ENCODE measurements around the gene STAB2.
A peak's percentile ranks its signal among the peaks of the same experiment; 100 is the strongest.

STAB2 gene, protein sequence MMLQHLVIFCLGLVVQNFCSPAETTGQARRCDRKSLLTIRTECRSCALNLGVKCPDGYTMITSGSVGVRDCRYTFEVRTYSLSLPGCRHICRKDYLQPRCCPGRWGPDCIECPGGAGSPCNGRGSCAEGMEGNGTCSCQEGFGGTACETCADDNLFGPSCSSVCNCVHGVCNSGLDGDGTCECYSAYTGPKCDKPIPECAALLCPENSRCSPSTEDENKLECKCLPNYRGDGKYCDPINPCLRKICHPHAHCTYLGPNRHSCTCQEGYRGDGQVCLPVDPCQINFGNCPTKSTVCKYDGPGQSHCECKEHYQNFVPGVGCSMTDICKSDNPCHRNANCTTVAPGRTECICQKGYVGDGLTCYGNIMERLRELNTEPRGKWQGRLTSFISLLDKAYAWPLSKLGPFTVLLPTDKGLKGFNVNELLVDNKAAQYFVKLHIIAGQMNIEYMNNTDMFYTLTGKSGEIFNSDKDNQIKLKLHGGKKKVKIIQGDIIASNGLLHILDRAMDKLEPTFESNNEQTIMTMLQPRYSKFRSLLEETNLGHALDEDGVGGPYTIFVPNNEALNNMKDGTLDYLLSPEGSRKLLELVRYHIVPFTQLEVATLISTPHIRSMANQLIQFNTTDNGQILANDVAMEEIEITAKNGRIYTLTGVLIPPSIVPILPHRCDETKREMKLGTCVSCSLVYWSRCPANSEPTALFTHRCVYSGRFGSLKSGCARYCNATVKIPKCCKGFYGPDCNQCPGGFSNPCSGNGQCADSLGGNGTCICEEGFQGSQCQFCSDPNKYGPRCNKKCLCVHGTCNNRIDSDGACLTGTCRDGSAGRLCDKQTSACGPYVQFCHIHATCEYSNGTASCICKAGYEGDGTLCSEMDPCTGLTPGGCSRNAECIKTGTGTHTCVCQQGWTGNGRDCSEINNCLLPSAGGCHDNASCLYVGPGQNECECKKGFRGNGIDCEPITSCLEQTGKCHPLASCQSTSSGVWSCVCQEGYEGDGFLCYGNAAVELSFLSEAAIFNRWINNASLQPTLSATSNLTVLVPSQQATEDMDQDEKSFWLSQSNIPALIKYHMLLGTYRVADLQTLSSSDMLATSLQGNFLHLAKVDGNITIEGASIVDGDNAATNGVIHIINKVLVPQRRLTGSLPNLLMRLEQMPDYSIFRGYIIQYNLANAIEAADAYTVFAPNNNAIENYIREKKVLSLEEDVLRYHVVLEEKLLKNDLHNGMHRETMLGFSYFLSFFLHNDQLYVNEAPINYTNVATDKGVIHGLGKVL (N-terminal part only)

DNA sequence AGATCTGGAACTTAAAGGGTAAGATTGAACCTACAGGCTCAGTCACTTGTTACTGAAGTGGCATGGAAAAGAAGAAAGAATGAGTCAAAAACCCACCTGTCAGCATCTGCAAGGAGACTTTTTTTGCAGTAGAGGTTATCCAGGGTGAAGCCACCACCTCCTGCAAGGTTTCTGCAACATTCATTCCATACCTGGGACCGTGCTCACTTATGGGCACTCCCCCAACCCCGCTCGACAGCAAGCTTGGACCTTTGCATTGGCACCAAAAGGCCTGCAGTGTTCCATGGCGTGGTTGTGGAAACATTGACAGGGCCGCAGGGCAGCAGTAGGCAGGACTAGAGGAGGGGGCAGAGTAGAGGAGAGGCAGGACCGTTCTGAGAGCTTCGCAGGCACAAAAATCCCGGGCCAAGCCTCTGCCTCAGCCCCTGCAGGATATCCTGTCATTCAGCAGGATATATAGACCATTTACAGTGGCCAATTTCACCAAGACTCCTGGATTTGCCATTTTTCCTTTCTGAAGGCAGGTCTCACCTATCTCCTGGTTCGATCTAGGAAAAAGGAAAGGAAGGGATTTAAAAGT lies at the start of gene STAB2:
Gene STAB2 (plus strand): TSS at position 483 of the 580 bp plus-strand sequence. CDS start 204 bp downstream, outside the sequence.
- no peak for DNase-seq

DNA sequence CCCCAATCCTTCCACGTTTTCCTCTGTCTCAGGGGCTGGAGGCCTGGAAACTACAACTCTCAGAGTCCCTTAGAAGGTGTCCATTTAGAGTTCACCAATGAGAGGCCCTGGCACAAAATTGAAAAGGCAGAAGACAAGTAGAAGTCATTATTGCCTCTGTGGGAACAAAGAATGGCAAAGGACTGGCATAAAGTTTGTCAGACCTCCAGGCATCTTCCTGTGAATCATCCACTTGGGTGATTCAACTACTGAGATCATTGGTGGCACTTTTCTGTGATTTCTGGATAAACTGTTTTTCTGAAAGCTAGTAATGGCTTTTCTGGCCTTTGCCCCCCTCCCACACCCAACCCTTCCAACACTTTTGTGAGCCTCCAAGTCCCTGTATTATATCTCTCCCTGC lies 48.7 kb upstream of the STAB2 start:
- no peak for DNase-seq

DNA sequence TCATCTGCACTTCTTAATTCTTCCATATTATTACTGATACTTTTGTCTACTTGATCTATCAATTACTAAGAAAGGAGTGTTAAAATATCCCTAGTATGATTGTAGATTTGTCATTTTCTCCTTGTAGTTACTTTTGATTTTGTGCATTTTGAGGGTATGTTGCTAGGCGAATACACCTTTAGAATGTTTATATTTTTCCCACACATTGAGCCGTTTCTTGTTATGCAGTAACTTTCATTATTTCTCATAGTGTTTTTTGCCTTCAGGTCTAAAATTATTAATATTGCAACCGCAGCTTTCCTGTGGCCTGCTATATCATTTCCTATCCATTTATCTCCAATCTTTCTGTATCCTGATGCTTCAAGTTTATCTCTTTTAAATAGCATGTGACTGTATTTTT lies 46.8 kb upstream of the STAB2 start:
- no peak for DNase-seq

DNA sequence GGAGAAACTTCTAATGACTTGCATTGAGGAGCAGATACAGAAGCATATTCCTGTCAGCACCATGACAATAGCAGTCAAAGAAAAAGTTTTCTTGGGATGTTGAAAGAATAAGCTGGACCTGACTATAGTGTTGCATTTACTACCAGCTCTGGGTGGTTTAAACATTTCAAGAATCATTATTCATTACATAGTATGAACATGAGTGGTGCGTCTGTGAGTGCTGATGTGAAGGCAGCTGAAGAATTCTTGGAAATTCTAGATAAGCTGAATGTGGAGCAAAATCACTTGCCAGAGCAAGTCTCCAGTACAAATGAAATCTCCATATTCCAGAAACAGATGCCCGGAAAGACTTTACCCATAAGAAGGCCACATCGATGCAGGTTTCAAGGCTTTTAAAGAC lies 45.0 kb upstream of the STAB2 start:
- DNase-seq: no peak

DNA sequence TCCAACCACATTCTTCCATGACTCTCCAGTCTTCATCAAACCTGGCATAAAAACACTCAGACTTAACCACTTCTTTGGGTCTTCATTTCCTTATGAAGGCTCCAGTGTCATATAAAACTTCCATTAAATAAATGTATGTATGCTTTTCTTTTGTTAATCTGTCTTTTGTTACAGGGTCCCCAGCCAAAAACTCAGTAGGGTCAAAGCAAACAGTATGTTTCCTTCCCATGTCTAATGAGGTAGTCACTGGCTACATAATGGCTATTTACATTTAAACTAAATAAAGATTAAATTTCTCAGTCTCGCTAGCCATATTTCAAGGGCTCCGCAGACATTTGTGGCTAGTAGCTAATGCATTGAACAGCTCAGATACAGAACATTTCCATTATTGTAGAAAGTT lies 40.1 kb upstream of the STAB2 start:
- DNase-seq: no peak

DNA sequence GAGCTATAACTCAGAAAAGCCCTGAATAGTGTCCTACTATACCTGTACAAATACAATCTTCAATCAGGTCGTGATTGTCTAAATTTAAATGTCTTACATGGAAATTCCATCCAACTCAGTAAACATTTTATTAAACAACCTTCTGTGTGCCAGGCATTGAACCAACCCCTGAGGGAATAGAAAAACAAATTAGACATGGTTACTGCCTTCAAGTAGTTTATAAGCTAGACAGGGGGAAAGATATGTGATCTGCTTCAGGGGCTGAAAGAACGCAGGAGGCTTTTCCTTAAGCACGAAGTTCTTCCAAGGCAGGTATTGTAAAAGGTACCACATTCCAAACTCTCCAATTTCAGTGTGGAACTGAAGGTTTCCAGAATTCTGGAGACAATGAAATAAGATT lies 39.7 kb upstream of the STAB2 start:
- DNase-seq: no peak

DNA sequence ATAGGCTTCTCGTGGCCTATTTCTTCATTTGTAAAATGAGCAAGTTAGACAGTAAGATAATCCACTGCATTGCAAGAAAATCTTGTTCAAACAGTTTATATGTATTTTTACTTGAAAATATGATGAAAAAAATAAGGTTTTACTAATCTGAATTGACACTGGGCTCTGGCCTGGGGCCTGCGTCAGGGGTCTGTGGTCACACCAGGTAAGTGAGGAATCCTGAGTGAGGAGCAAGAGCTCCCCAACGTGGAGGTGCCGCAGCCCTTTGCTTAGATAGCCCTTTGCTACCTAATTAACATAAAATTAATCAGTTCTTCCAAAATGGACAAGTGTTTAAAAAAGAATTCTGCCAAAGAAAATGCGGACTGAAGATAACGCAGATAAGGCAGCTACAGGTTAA lies 39.1 kb upstream of the STAB2 start:
- DNase-seq: no peak

DNA sequence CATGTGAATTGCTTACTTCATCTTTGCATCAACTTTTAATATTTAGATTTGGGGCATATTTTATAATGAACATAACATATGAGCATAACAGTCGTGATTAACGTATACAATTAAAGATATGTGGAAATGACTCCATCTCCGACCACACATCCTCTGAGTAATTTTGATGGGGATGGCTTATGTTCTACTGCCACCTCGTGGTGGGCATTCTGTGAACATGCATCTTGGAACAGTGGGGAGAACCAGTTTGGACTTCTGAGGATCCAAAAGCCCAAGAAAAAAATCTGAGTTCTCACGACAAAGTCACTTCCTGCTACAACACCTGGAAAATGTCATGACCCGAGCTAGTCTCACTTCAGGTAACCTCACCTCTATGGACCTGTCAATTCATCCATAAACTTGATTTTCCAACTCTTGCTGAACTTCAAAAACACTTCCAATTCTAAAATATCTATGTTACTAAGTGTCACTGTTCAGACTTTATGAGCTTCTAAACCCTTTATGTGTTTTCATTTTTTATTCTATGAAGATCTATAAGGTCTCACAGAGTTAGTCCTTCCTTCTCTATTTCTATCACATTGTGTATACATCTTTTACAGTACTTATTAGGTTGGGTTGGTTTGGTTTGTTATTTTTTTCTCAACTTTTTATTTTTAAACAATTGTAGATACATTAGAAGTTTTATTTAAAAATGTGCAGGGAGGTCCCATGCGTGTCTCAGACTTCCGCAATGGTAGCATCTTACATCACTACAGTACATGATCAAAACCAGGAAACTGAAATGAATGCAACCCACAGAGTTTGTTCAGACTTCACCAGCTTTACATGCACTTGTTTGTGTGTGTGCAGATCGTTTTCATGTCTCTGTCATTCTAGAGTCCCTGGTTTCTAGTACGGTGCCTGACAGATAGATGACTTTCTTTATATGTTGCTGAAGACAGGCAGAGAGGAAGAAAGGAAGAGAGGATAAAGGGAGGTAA lies 38.2 kb upstream of the STAB2 start:
- peak; percentile 48 for DNase-seq

DNA sequence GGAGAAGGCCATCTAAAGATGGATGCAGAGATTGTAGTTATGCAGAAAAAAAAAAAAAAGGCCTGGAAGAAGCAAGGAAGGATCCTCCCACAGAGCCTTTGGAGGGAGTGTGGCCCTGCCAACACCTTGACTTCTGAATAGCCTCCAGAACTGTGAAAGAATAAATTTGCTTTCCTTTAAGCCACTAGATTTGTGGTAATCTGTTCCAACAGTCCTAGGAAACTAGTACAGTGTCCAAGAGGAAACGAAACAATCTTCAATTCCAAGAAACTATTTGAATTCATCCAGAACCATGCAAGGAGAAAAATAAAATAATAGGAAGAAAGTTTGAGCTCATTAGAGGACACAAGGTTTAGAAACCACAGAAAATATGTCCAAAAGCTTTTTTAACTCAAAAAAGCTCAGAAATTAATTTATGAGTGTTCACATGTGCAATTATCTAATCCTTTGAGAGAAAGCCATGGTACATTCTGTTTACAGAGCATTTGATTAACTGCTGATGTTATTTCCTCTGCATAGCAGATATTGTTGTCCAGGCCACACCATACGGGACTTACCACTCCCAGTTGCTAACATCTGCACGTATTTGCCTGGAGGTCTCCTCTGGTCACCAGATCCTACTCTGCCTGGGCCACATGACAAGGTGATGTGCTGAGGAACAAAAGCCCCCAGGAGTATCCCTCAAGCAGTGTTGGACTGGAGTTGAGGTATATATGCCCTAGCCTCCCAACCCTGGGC lies 30.0 kb upstream of the STAB2 start:
- no peak for DNase-seq

DNA sequence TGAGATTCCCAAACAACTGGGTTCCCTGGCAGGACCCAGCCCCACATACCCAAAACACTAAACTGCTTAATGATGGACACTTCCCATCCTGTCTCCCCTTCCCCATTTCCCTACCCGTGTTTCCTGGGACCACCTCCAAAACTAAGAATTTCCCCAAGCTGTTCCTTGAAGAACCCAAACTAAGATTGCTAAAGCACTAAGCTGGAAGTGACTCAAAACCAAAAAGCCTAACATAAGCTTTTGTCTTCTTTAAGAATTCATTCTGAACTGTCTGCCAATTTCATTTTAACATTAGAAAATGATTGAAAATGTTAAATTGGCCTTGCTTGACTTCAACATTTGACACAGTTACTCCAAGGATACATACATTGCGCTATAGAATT lies 29.5 kb upstream of the STAB2 start:
- no peak for DNase-seq

DNA sequence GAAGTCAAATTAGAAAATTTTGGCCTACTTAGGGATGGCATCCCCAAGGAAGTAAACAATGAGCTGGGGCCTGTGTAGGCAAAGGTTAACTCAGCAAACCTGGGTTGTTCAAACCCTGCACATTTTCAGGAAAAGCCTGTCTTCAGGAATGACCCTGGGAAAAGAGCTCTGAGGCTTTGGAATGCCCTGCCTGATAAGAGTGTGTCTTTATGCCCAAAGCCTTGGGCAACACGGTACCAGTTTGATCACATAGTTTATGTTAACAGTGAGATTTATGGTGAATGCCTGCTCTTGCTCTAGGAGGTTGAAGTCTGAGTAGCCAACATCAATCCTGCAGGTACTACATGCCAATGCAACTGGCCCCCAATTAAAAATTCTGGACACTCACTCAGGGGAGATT lies 28.2 kb upstream of the STAB2 start:
- DNase-seq: no peak

DNA sequence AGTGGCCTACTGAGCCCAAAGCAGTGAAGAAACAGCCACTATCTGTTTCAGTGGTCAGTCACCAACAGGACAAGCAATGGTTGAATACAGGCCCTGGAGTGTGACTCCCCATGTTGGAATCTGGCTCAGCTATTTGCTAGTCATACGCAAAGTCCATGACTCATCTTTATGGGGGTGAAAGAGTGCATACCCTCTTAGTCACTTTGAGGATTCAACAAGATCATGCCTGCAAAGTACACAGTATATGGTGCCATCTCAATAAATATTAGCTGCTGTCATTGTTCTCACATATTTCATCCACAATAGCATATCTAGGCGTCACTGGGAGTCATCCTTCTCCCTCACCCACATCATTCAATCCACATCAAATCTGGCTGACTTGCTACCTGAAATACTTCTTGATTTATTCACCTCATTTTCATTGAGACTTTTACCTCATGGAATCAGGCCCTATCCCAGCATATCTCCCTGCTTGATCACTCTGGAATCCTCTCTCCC lies 26.4 kb upstream of the STAB2 start:
- DNase-seq: no peak

DNA sequence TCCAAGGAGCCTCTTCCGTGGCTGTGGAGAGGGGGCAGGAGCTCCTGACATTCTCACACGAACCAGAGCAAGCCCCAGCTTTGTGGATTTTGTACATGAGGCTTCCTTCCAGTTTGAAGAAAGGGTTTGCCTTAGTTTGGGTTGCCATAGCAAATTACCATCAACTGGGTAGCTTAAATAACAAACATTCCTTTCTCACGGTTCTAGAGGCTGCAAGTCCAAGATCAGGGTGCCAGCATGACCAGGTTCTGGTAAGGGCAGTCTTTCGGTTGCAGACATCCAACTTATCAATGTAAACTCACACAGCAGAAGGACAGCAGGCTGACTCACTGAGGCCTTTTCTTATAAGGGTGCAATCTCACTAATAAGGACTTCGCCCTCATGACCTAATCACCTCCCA lies 25.9 kb upstream of the STAB2 start:
- no peak for DNase-seq

DNA sequence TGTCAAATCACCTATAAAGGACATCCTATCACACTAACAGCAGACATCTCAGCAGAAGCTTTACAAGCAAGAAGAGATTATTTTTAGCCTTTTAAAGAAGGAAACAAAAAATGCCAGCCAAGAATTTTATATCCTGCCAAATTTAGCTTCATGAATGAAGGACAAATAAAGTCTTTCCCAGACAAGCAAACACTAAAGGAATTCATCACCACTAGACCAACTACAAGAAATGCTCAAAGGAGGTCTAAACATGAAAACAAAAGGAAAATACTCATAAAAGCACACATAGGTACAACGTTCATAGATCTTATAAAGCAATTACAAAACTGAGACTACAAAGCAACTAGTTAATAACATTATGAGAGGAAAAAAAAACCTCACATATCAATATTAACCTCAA lies 20.7 kb upstream of the STAB2 start:
- no peak for DNase-seq

DNA sequence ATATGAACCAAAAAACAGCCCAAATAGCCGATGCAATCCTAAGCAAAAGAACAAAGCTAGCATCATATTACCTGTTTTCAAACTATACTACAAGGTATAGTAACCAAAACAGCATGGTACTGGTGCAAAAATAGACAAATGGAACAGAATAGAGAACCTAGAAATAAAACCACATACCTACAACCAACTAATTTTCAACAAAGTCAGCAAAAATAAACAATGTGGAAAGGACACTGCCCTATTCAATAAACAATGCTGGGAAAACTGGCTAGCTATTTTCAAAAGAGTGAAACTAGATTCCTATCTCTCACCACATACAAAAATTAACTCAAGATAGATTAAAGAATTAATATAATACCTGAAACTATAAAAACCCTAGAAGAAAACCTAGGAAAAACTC lies 17.8 kb upstream of the STAB2 start:
- DNase-seq: no peak

DNA sequence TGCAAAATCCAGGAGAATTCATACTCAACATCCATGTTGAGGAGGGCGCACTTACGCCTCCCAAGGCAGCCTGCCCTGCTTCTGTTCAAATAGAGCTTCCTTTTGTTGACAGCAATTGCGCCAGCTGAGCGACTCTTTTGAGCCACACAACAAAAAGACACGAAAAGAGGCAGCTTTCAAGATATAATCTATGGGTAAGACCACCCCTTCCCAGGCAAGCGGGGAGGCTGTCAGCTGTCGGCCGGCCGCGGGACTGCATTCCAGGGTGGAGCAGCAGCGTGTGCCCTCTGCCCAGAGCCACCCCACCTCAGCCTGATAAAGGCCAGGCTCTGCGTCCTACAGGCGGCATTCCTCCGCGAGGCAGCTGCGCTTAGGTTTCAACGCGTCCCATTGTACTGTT lies 15.8 kb upstream of the STAB2 start:
- no peak for DNase-seq

DNA sequence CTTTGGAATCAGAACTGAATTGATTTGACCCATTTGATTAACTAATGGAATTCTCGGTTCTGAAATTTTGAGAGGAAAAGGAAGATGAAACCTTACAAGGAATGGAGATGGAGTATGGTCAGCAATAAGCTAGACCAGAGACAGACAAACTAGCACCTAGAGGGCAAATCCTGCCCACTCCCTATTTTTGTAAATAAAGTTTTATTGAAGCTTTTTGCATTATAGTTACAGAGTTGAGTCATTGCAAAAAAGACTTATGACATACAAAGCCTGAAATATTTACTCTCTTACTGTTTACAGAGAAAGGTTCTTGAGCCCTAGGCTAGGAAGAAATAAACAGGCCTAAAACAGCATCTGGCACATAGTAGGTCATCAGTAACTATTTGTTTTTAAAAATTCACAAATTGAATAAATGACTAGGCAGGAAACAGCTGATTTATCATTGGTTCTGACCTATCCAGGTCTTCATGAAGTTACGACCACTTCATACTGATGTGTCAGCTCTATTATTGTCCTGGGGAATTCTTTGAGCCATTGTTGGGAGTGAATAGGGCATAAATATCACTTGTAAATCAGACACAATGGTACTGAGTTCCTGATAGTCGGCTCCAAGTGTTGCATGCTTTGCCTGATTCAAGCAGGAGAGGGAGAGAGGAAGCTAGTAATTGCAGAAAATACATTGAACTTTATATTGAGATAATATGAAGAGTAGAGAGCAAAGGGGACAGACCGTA lies 14.6 kb upstream of the STAB2 start:
- DNase-seq: no peak

DNA sequence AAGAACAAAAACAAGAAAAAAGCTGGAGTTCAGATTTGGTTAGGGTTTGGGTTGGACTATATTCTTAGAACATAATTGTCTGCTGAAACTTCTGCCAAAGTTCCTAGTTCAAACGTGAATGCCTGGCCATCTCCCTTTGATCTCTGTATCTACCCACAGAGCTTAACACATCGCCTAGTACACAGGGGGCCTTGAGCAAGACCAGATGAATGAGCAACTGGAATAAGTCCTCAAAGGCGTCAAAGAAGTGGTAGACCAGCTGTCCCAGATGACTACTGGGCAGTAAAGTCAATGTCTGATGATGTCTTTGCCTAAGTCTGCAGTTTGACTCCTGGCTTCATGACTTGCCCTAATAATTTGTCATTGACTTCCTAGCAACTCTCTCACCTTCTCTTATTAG lies 13.9 kb upstream of the STAB2 start:
- no peak for DNase-seq

DNA sequence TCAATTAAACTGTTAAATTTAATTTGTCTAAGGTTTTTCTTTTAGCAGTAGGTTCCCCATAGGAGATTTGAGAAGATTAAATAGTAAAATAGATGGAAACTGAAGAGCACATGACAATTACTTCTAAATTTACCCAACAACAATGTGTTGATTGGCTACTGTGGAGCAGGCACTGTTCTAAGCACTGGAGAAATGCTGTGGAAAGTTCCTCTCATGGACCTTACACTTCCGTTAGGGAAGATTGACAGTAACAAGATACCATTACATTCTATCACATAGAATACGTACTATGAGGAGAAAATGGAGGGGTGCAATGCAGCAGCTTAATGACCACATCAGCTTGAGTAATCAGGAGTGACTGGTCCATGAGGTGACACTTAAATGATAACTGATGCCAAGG lies 8.1 kb upstream of the STAB2 start:
- DNase-seq: no peak

DNA sequence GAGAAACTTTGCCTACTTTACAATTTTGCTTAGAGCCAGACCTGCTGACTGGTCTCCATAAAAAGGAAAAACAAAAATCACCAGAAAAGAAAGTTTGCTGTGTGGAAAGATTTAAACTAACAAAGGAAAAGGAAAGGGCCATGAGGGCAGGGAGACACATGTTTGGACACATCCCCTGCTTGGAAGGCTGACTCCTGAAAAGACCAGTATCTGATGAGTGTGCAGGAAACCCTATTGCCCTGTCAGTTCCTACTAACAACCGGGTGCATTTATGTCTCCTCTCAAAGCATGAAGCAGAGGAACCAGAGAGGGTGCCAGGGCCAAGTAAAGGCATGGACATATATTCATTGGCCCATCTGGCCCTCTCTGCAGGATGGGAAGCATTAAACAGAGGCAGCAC lies 7.0 kb upstream of the STAB2 start:
- no peak for DNase-seq

All from RPMI8226 (cell line).